HepG2 (cell line): ENCODE data around the gene TUBA4A. TPM values are rescaled to one million over a fixed set of nuclear protein-coding genes. Genes with fewer than 3 reads are reported as not detected.

ENCODE experiments used
- HNRNPLL ChIP-seq: fragments of 200-400 bp; formaldehyde crosslinking; IDR thresholded peaks from 2 replicates; pipeline ENCODE4 v1.6.1; 2017; ENCODE audit warnings: mild to moderate bottlenecking, low read depth, low read length; ENCODE audit not compliant: poor library complexity, severe bottlenecking
- IKZF1 ChIP-seq: fragments of 450-650 bp; IDR thresholded peaks from 2 replicates; pipeline ENCODE4 v1.7.1; 2016
- KDM4B ChIP-seq: sonication (generic); formaldehyde crosslinking; IDR thresholded peaks from 2 replicates; pipeline ENCODE4 v1.4.0; 2020; ENCODE audit warnings: missing genetic modification reagents
- PHF20 ChIP-seq: sonication (generic); formaldehyde crosslinking; IDR thresholded peaks from 2 replicates; pipeline ENCODE4 v1.5.0; 2020; ENCODE audit warnings: mild to moderate bottlenecking, missing genetic modification reagents
- PHF8 ChIP-seq: sonication (generic); formaldehyde crosslinking; IDR thresholded peaks from 2 replicates; pipeline ENCODE4 v1.5.0; 2020; ENCODE audit warnings: missing genetic modification reagents
- POGZ ChIP-seq: sonication (generic); formaldehyde crosslinking; IDR thresholded peaks from 2 replicates; pipeline ENCODE4 v1.4.0; 2020; ENCODE audit warnings: mild to moderate bottlenecking, missing genetic modification reagents
- PPARG ChIP-seq: conservative IDR thresholded peaks from 2 replicates; pipeline ENCODE4 v1.6.1; 2016; ENCODE audit warnings: missing biosample characterization, missing genetic modification reagents
- STAT5B ChIP-seq: sonication (generic); formaldehyde crosslinking; IDR thresholded peaks from 2 replicates; pipeline ENCODE4 v1.4.0; 2020; ENCODE audit warnings: missing genetic modification reagents
- THYN1 ChIP-seq: sonication (generic); formaldehyde crosslinking; IDR thresholded peaks from 2 replicates; pipeline ENCODE4 v1.8.1; 2023; ENCODE audit warnings: low read depth, mild to moderate bottlenecking, moderate library complexity, missing genetic modification reagents, borderline replicate concordance
- TRIM22 ChIP-seq: fragments of 450-650 bp; IDR thresholded peaks from 2 replicates; pipeline ENCODE4 v1.6.1; 2017
- ZBTB2 ChIP-seq: sonication (generic); formaldehyde crosslinking; IDR thresholded peaks from 2 replicates; pipeline ENCODE4 v1.8.0; 2022; ENCODE audit warnings: low read depth, missing genetic modification reagents
- ZBTB7B ChIP-seq: sonication (generic); formaldehyde crosslinking; IDR thresholded peaks from 2 replicates; pipeline ENCODE4 v1.4.0; 2020; ENCODE audit warnings: missing genetic modification reagents
- ZC3H13 ChIP-seq: sonication (generic); formaldehyde crosslinking; IDR thresholded peaks from 2 replicates; pipeline ENCODE4 v1.8.1; 2023; ENCODE audit warnings: mild to moderate bottlenecking, missing genetic modification reagents, moderate library complexity
- ZNF124 ChIP-seq: sonication (generic); formaldehyde crosslinking; IDR thresholded peaks from 2 replicates; pipeline ENCODE4 v1.4.0; 2020; ENCODE audit warnings: missing genetic modification reagents
- ZNF18 ChIP-seq: sonication (generic); formaldehyde crosslinking; IDR thresholded peaks from 2 replicates; pipeline ENCODE4 v1.8.0; 2022; ENCODE audit warnings: mild to moderate bottlenecking, missing genetic modification reagents; ENCODE audit not compliant: insufficient replicate concordance
- ZNF224 ChIP-seq: sonication (generic); formaldehyde crosslinking; IDR thresholded peaks from 2 replicates; pipeline ENCODE4 v1.5.0; 2020; ENCODE audit warnings: mild to moderate bottlenecking, missing genetic modification reagents
- polyA plus RNA-seq, 8 experiments: library from polyadenylated mRNA; depleted of rRNA in 3 of 8; stranded (reverse) in 7 of 8; unstranded in 1 of 8; fragments of >200 nt; fragmentation: Illumina TruSeq in 4 of 8; extraction: Trizol in 4 of 8; gene quantifications; 2 replicates each; pipeline versions ENCODE4 v1.2.1 to v1.2.3, GENCODE V29; 2011 to 2016; ENCODE audit warnings: low read depth in 4 of 8, missing spikeins in 1 of 8, mixed read lengths in 1 of 8; ENCODE audit not compliant: insufficient read depth in 1 of 8
- total RNA-seq, 5 experiments: library from RNA; depleted of rRNA; stranded (reverse); fragments of >200 nt; fragmentation: Illumina TruSeq; extraction: Trizol; gene quantifications; 2 replicates each; pipeline ENCODE4 v1.2.3, GENCODE V29; 2016; ENCODE audit warnings: low read depth in 1 of 5
- TF ChIP-seq, protein P1 (sequence below): sonication (generic); formaldehyde crosslinking; IDR thresholded peaks from 2 replicates; pipeline ENCODE4 v1.4.0; 2020; ENCODE audit warnings: missing genetic modification reagents
- TF ChIP-seq, protein P2 (sequence below): sonication (generic); formaldehyde crosslinking; IDR thresholded peaks from 2 replicates; pipeline ENCODE4 v1.9.0; 2021; ENCODE audit warnings: missing genetic modification reagents, mild to moderate bottlenecking, borderline replicate concordance
- TF ChIP-seq, protein P3 (sequence below): sonication (generic); formaldehyde crosslinking; IDR thresholded peaks from 2 replicates; pipeline ENCODE4 v1.4.0; 2020; ENCODE audit warnings: mild to moderate bottlenecking, missing genetic modification reagents

TUBA4A gene
- total and polyA plus RNA-seq, 2 of the 13 experiments (the other 11 are each of a cell fraction or from before 2014, with no cell fraction given), result 1.3 to 12.7 TPM

GRCh38 chr2:219249203-219249980 is 4.3 kb downstream of the TUBA4A start (continued):
- TF ChIP-seq TRIM22 (no peak), PHF20 (CRISPR knock-in tag) (no peak), IKZF1 (no peak), HNRNPLL (no peak), ZBTB7B (CRISPR knock-in tag) (no peak), KDM4B (CRISPR knock-in tag) (peak; percentile 62; the same call in 1 of the 2 replicates), ZNF224 (CRISPR knock-in tag) (peak; percentile 66; the same call in 1 of the 2 replicates), PHF8 (CRISPR knock-in tag) (no peak), THYN1 (CRISPR knock-in tag) (no peak), ZNF18 (no peak), POGZ (CRISPR knock-in tag) (no peak), STAT5B (CRISPR knock-in tag) (no peak), PPARG (CRISPR knock-in tag) (peak; percentile 60), ZBTB2 (CRISPR knock-in tag) (no peak), ZNF124 (CRISPR knock-in tag) (0 out of 2 replicates have a peak, but pooled peaks have one; percentile 10), ZC3H13 (CRISPR knock-in tag) (peak; percentile 87)
- TF ChIP-seq, protein P1, sequence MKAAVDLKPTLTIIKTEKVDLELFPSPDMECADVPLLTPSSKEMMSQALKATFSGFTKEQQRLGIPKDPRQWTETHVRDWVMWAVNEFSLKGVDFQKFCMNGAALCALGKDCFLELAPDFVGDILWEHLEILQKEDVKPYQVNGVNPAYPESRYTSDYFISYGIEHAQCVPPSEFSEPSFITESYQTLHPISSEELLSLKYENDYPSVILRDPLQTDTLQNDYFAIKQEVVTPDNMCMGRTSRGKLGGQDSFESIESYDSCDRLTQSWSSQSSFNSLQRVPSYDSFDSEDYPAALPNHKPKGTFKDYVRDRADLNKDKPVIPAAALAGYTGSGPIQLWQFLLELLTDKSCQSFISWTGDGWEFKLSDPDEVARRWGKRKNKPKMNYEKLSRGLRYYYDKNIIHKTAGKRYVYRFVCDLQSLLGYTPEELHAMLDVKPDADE (CRISPR knock-in tag), result no peak
- TF ChIP-seq, protein P2, sequence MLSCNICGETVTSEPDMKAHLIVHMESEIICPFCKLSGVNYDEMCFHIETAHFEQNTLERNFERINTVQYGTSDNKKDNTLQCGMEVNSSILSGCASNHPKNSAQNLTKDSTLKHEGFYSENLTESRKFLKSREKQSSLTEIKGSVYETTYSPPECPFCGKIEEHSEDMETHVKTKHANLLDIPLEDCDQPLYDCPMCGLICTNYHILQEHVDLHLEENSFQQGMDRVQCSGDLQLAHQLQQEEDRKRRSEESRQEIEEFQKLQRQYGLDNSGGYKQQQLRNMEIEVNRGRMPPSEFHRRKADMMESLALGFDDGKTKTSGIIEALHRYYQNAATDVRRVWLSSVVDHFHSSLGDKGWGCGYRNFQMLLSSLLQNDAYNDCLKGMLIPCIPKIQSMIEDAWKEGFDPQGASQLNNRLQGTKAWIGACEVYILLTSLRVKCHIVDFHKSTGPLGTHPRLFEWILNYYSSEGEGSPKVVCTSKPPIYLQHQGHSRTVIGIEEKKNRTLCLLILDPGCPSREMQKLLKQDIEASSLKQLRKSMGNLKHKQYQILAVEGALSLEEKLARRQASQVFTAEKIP (CRISPR knock-in tag), result no peak
- TF ChIP-seq, protein P3, sequence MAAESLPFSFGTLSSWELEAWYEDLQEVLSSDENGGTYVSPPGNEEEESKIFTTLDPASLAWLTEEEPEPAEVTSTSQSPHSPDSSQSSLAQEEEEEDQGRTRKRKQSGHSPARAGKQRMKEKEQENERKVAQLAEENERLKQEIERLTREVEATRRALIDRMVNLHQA (CRISPR knock-in tag), result no peak
